Colonic mucosa (tissue), 4 donors: ENCODE results near the gene SDR39U1. TPM values are rescaled to one million over a fixed set of nuclear protein-coding genes. Genes with fewer than 3 reads are reported as not detected.
"Not testable (repeated sequence)": the region's sequence is repeated elsewhere in the genome, so short reads cannot be mapped to it uniquely, and the experiment has no call there.

Experiments used
- DNase-seq: peaks from one replicate; pipeline ENCODE4 v3.0.0-alpha.2; 2020
- H3K27ac ChIP-seq: fragments of 200-600 bp; one replicate; pipeline ENCODE4 v1.8.0; 2021
- H3K27me3 ChIP-seq: fragments of 200-600 bp; one replicate; pipeline ENCODE4 v1.8.0; 2021
- H3K36me3 ChIP-seq: fragments of 200-600 bp; one replicate; pipeline ENCODE4 v1.8.0; 2021
- H3K4me1 ChIP-seq: fragments of 200-600 bp; one replicate; pipeline ENCODE4 v1.8.0; 2021; ENCODE audit warnings: mild to moderate bottlenecking
- H3K4me3 ChIP-seq: fragments of 200-600 bp; one replicate; pipeline ENCODE4 v1.8.0; 2021
- H3K9ac ChIP-seq, 2 donors: one replicate each; pipeline ENCODE4 v1.7.0; 2013; ENCODE audit warnings: control low read depth in 2 of 2, low read depth in 2 of 2, low read length in 2 of 2
- H3K9me3 ChIP-seq: fragments of 200-600 bp; one replicate; pipeline ENCODE4 v1.8.0; 2021
- CTCF ChIP-seq: fragments of 200-600 bp; IDR thresholded peaks from one replicate; pipeline ENCODE4 v1.8.0; 2022; ENCODE audit warnings: antibody characterized with exemption, mild to moderate bottlenecking
- intact Hi-C: fragments of 100-400 bp; cut with DNase I; formaldehyde crosslinking; loops from one replicate; pipeline ENCODE4 v1.14.1; 2022
- total RNA-seq, 2 donors: library from RNA; stranded (reverse); fragmentation: NEBNext Ultra II Directional in 1 of 2; extraction: Animal tissue kit (Norgen Biotek cat#: 25700) in 1 of 2; gene quantifications; one replicate each; pipeline ENCODE4 v1.2.1, GENCODE V29; 2021
- donor health status: healthy.
- donor health status: DM: no; HTN: no; CAD: no.
- donor health status: DM: no; HTN: no; CAD: no.

Gene SDR39U1
- total RNA-seq, 2 donors from 2014 or later = 32.5 to 40.9 TPM

GRCh38 chr14:24475261-24475660, 32.7 kb upstream of the SDR39U1 start:
- H3K9me3 ChIP-seq = no peaks in the 10 kb centered on the region
- no peak for TF ChIP-seq CTCF
- intact Hi-C loops = no loop called here
- H3K36me3 ChIP-seq = no peaks in the 10 kb centered on the region
- H3K27ac ChIP-seq = no peak overlapping the region
- DNase-seq = no peak
- H3K4me1 ChIP-seq = no peaks in the 10 kb centered on the region
- H3K4me3 ChIP-seq = no peak overlapping the region
- no peak overlapping the region for H3K9ac ChIP-seq
- H3K27me3 ChIP-seq = no peaks in the 10 kb centered on the region

DNA sequence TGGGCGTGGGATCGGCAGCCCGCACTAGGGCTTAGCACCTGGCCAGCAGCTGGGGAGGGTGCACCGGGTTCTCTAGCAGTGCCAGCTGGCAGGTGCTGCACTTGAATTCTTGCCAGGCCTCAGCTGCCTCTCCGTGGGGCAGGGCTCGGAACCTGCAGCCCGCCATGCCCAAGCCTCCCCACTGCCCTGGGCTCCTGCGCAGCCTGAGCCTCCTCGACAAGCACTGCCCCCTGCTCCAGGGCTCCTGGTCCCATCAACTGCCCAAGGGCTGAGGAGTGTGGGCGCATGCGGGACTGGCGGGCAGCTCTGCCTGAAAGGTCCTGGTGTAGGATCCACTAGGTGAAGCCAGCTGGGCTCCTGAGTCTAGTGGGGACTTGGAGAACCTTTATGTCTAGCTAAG, 30.6 kb upstream of the SDR39U1 start:
- no peaks in the 10 kb centered on the region for H3K9me3 ChIP-seq
- DNase-seq = no peak
- no peak overlapping the region for H3K9ac ChIP-seq
- H3K27me3 ChIP-seq = no peaks in the 10 kb centered on the region
- H3K4me1 ChIP-seq = no peaks in the 10 kb centered on the region
- no peak overlapping the region for H3K4me3 ChIP-seq
- H3K27ac ChIP-seq = no peak overlapping the region
- H3K36me3 ChIP-seq = no peaks in the 10 kb centered on the region
- no peak for TF ChIP-seq CTCF
- intact Hi-C loops = no loop called here

DNA sequence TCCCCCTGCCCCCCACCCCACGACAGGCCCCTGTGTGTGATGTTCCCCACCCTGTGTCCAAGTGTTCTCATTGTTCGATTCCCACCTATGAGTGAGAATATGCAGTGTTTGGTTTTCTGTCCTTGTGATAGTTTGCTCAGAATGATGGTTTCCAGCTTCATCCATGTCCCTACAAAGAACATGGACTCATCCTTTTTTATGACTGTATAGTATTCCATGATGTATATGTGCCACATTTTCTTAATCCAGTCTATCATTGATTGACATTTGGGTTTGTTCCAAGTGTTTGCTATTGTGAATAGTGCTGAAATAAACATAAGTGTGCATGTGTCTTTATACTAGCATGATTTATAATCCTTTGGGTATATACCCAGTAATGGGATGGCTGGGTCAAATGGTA, 27.9 kb upstream of the SDR39U1 start:
- H3K27ac ChIP-seq, H3K27me3 ChIP-seq, intact Hi-C loops, H3K36me3 ChIP-seq, H3K4me3 ChIP-seq, H3K4me1 ChIP-seq, DNase-seq, H3K9ac ChIP-seq, H3K9me3 ChIP-seq: not testable (repeated sequence)

GRCh38 chr14:24465805-24466204, 23.2 kb upstream of the SDR39U1 start:
- H3K9ac ChIP-seq = no peak overlapping the region
- H3K9me3 ChIP-seq = no peaks in the 10 kb centered on the region
- no peaks in the 10 kb centered on the region for H3K36me3 ChIP-seq
- no peak for DNase-seq
- intact Hi-C loops = no loop called here
- H3K4me1 ChIP-seq = no peaks in the 10 kb centered on the region
- H3K27ac ChIP-seq = no peak overlapping the region
- no peaks in the 10 kb centered on the region for H3K27me3 ChIP-seq
- TF ChIP-seq CTCF = no peak
- no peak overlapping the region for H3K4me3 ChIP-seq

- DNase-seq = no peak
- no peaks in the 10 kb centered on the region for H3K27me3 ChIP-seq
- no peak overlapping the region for H3K9ac ChIP-seq
- no peak overlapping the region for H3K27ac ChIP-seq
- H3K9me3 ChIP-seq = no peaks in the 10 kb centered on the region
- H3K36me3 ChIP-seq = no peaks in the 10 kb centered on the region
- H3K4me1 ChIP-seq = no peaks in the 10 kb centered on the region
- TF ChIP-seq CTCF = no peak
- intact Hi-C loops = no loop called here
- no peak overlapping the region for H3K4me3 ChIP-seq
Measured at GRCh38 chr14:24465368-24465767, 22.8 kb upstream of the SDR39U1 start.

DNA sequence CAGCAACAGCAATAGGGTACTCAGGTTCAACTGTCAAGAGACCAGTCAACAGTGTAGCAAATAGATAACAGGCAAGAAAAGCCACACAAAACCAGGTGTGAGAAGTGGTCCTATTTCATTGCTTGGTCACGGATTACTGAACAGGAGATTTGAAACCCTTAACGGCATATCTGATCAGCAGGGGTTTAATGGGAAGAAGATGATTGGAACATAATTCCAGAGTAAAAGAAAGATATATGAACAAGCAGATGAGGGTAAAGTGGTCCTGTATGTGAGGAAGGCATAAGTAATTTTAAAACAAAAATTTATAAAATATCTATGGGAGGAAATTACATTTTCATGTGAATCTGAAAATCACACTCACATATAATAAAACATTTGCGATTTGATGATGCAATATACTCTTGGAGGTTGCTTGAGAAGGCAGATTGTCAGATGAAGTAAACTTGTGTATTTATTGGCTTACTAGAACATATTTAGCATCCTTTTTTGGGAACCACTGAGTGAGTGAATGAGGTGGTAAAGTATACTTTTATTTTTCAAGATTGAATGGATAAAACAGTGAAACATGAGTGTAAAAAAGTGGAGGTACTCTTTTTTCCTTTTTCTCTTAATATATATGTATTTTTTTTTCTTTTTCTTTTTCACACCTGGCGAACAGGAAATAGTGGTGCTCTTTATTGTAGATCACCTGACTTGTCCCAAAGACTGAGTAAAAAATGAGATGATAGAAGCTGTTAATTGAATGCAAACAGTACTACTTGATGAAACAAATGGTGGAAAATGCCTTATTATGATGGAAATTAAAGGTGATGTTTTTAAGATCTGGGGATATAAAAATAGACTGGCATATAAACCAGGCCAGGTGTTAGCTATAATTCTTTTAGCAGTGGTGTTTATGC, 21.6 kb upstream of the SDR39U1 start:
- intact Hi-C loops = no loop called here
- H3K4me3 ChIP-seq = no peak overlapping the region
- no peaks in the 10 kb centered on the region for H3K36me3 ChIP-seq
- H3K27me3 ChIP-seq = no peaks in the 10 kb centered on the region
- no peak for TF ChIP-seq CTCF
- DNase-seq = no peak
- H3K4me1 ChIP-seq = no peaks in the 10 kb centered on the region
- no peaks in the 10 kb centered on the region for H3K9me3 ChIP-seq
- H3K9ac ChIP-seq = no peak overlapping the region
- no peak overlapping the region for H3K27ac ChIP-seq
